IMR-90 (cell line): ENCODE measurements around the gene SCIN. TPM values are rescaled to one million over a fixed set of nuclear protein-coding genes. Genes with fewer than 3 reads are reported as not detected.

Source experiments
- ATAC-seq: fragments of 200-7000 bp; cut with Tn5 transposase; 2 replicates; pipeline ENCODE4 v1.9.1; 2020; ENCODE audit warnings: low read depth, mild to moderate bottlenecking, moderate library complexity
- BruUV-seq: library from RNA; stranded (reverse); fragments of 400-500 nt; replicated peaks from 2 replicates; lab custom pipeline; 2021; lab: Mats Ljungman, UMichigan
- CTCF ChIA-PET: fragments of 300-600 bp; formaldehyde crosslinking; extraction: SDS; loops from one replicate; lab custom pipeline; 2021; ENCODE audit warnings: antibody characterized with exemption; lab: Yijun Ruan, JAX
- POLR2A ChIA-PET: fragments of 300-600 bp; sonication (Branson Sonifier 250); formaldehyde crosslinking; loops from one replicate; lab custom pipeline; 2022; ENCODE audit warnings: antibody characterized with exemption; ENCODE audit not compliant: unreplicated experiment; lab: Charles Lee
- DNase-seq: peaks from one replicate; pipeline ENCODE4 v3.0.0; 2013
- H2AFZ ChIP-seq: replicated peaks from 2 replicates; pipeline ENCODE3; 2013; ENCODE audit warnings: low read length, mild to moderate bottlenecking; ENCODE audit not compliant: poor library complexity
- H2AK5ac ChIP-seq: 2 replicates; pipeline ENCODE4 v1.6.1; 2013; ENCODE audit warnings: low read depth, low read length, inconsistent platforms
- H2AK9ac ChIP-seq: replicated peaks from 2 replicates; pipeline ENCODE3; 2013; ENCODE audit warnings: mild to moderate bottlenecking, low read depth, low read length, moderate library complexity; ENCODE audit not compliant: poor library complexity
- H2BK120ac ChIP-seq: 2 replicates; pipeline ENCODE4 v1.6.1; 2013; ENCODE audit warnings: low read depth, low read length, inconsistent platforms
- H2BK15ac ChIP-seq: 3 replicates; pipeline ENCODE4 v1.6.1; 2013; ENCODE audit warnings: low read depth, low read length, inconsistent platforms
- H2BK20ac ChIP-seq: 2 replicates; pipeline ENCODE4 v1.6.1; 2013; ENCODE audit warnings: low read depth, mild to moderate bottlenecking, inconsistent platforms, low read length, moderate library complexity
- H2BK5ac ChIP-seq: 2 replicates; pipeline ENCODE4 v1.6.1; 2013; ENCODE audit warnings: mild to moderate bottlenecking, low read depth, low read length, inconsistent platforms; ENCODE audit not compliant: poor library complexity, severe bottlenecking
- H3K14ac ChIP-seq: replicated peaks from 2 replicates; pipeline ENCODE4 v1.6.1; 2013; ENCODE audit warnings: low read depth, low read length, inconsistent platforms
- H3K18ac ChIP-seq: 2 replicates; pipeline ENCODE4 v1.6.1; 2013; ENCODE audit warnings: low read depth, low read length, control low read depth
- H3K23ac ChIP-seq: 2 replicates; pipeline ENCODE4 v1.6.1; 2013; ENCODE audit warnings: low read depth, low read length, inconsistent platforms
- H3K27ac ChIP-seq: 2 replicates; pipeline ENCODE4 v1.5.1; 2013; ENCODE audit warnings: mild to moderate bottlenecking, control low read depth, low read length; ENCODE audit not compliant: insufficient read depth
- H3K27me3 ChIP-seq: 2 replicates; pipeline ENCODE4 v1.6.1; 2013; ENCODE audit warnings: low read length; ENCODE audit not compliant: control insufficient read depth, insufficient read depth
- H3K36me3 ChIP-seq: 2 replicates; pipeline ENCODE4 v1.6.1; 2013; ENCODE audit warnings: low read length, mixed read lengths; ENCODE audit not compliant: control insufficient read depth, insufficient read depth
- H3K4ac ChIP-seq: 2 replicates; pipeline ENCODE4 v1.6.1; 2013; ENCODE audit warnings: low read depth, low read length, inconsistent platforms
- H3K4me1 ChIP-seq: 2 replicates; pipeline ENCODE4 v1.6.1; 2013; ENCODE audit warnings: low read length, mixed read lengths; ENCODE audit not compliant: control insufficient read depth, insufficient read depth
- H3K4me2 ChIP-seq: 2 replicates; pipeline ENCODE4 v1.6.1; 2013; ENCODE audit warnings: low read depth, mild to moderate bottlenecking, control low read depth, low read length, moderate library complexity
- H3K4me3 ChIP-seq: 2 replicates; pipeline ENCODE4 v1.5.1; 2013; ENCODE audit warnings: low read depth, mild to moderate bottlenecking, control low read depth, low read length, moderate library complexity; ENCODE audit not compliant: insufficient read depth
- H3K56ac ChIP-seq: 2 replicates; pipeline ENCODE4 v1.6.1; 2013; ENCODE audit warnings: low read length, inconsistent platforms; ENCODE audit not compliant: insufficient read depth; ENCODE audit errors: extremely low read depth
- H3K79me1 ChIP-seq, 2 experiments: 2 replicates each; pipeline ENCODE4 v1.6.1; 2013; ENCODE audit warnings: low read length in 2 of 2, inconsistent platforms in 1 of 2, low read depth in 1 of 2
- H3K9ac ChIP-seq: 2 replicates; pipeline ENCODE4 v1.6.1; 2013; ENCODE audit warnings: low read depth, low read length, control low read depth
- H3K9me1 ChIP-seq: 2 replicates; pipeline ENCODE4 v1.6.1; 2013; ENCODE audit warnings: low read length, inconsistent platforms; ENCODE audit not compliant: insufficient read depth
- H3K9me3 ChIP-seq: 2 replicates; pipeline ENCODE4 v1.6.1; 2013; ENCODE audit warnings: low read length; ENCODE audit not compliant: control insufficient read depth, insufficient read depth
- H4K20me1 ChIP-seq: 2 replicates; pipeline ENCODE4 v1.6.1; 2013; ENCODE audit warnings: low read length, inconsistent platforms; ENCODE audit not compliant: insufficient read depth
- H4K5ac ChIP-seq: 2 replicates; pipeline ENCODE4 v1.6.1; 2013; ENCODE audit warnings: mild to moderate bottlenecking, low read depth, low read length, control low read depth
- H4K8ac ChIP-seq, 2 experiments: 2 replicates each; pipeline ENCODE4 v1.6.1; 2013; ENCODE audit warnings: low read depth in 2 of 2, low read length in 2 of 2, control low read depth in 1 of 2, inconsistent platforms in 1 of 2
- H4K91ac ChIP-seq: 2 replicates; pipeline ENCODE4 v1.6.1; 2013; ENCODE audit warnings: low read depth, low read length, inconsistent platforms; ENCODE audit not compliant: insufficient read depth
- BHLHE40 ChIP-seq: fragments of 150-350 bp; IDR thresholded peaks from 2 replicates; pipeline ENCODE4 v1.6.1; 2016; ENCODE audit warnings: mild to moderate bottlenecking, low read depth, low read length
- CEBPB ChIP-seq: IDR thresholded peaks from 2 replicates; pipeline ENCODE4 v1.6.1; 2012; ENCODE audit warnings: low read depth, low read length, improper control_type of control experiment
- FOS ChIP-seq: fragments of 150-350 bp; IDR thresholded peaks from 2 replicates; pipeline ENCODE4 v1.6.1; 2016; ENCODE audit warnings: low read depth, low read length
- MAFK ChIP-seq: IDR thresholded peaks from 2 replicates; pipeline ENCODE4 v1.6.1; 2012; ENCODE audit warnings: low read depth, low read length, improper control_type of control experiment
- MAZ ChIP-seq: IDR thresholded peaks from 2 replicates; pipeline ENCODE4 v1.6.1; 2012; ENCODE audit warnings: low read depth, mild to moderate bottlenecking, low read length, improper control_type of control experiment, moderate library complexity, borderline replicate concordance
- MXI1 ChIP-seq: IDR thresholded peaks from 2 replicates; pipeline ENCODE4 v1.6.1; 2012; ENCODE audit warnings: low read depth, mild to moderate bottlenecking, low read length, moderate library complexity, borderline replicate concordance
- NFE2L2 ChIP-seq: fragments of 150-350 bp; IDR thresholded peaks from 2 replicates; pipeline ENCODE4 v1.6.1; 2016; ENCODE audit warnings: low read depth, mild to moderate bottlenecking, low read length
- POLR2A ChIP-seq: IDR thresholded peaks from 2 replicates; pipeline ENCODE4 v1.6.1; 2012; ENCODE audit warnings: mild to moderate bottlenecking, low read depth, low read length
- RCOR1 ChIP-seq: IDR thresholded peaks from 2 replicates; pipeline ENCODE4 v1.6.1; 2012; ENCODE audit warnings: mild to moderate bottlenecking, low read length, improper control_type of control experiment; ENCODE audit not compliant: insufficient replicate concordance
- RFX5 ChIP-seq: IDR thresholded peaks from 2 replicates; pipeline ENCODE4 v1.8.0; 2012; ENCODE audit warnings: low read depth, mild to moderate bottlenecking, low read length, moderate library complexity
- SMC3 ChIP-seq: fragments of 150-350 bp; IDR thresholded peaks from 2 replicates; pipeline ENCODE4 v1.6.1; 2016; ENCODE audit warnings: low read depth, mild to moderate bottlenecking, antibody characterized with exemption, low read length, moderate library complexity
- WGBS, 2 experiments: methylation state at CpG; one replicate each; pipeline versions ENCODE4 v1.1.5 to v1.1.7; 2013; ENCODE audit warnings: missing lambda C conversion rate in 2 of 2; ENCODE audit not compliant: insufficient read length in 1 of 2; ENCODE audit errors: extremely low coverage in 2 of 2; 5-methylcytosine and 5-hydroxymethylcytosine counted together
- dilution Hi-C: fragments of 300-500 bp; cut with HindIII; formaldehyde crosslinking; loops from one replicate; pipeline ENCODE4 v1.14.3; 2018; ENCODE audit warnings: low sequenced_read_pairs; ENCODE audit not compliant: unreplicated experiment
- in situ Hi-C: fragments of 300-500 bp; cut with MboI; formaldehyde crosslinking; loops from 3 replicates; pipeline ENCODE4 v1.14.3; 2019; ENCODE audit warnings: low sequenced_read_pairs, inconsistent platforms, mixed read lengths
- intact Hi-C: fragments of 100-400 bp; cut with micrococcal nuclease; formaldehyde crosslinking; loops from 2 replicates; pipeline ENCODE4 v1.10.0; 2022
- polyA plus RNA-seq, 3 experiments: library from polyadenylated mRNA; depleted of rRNA; stranded (reverse); fragments of >200 nt; gene quantifications; 2 replicates each; pipeline ENCODE4 v1.2.3, GENCODE V29; 2012; ENCODE audit warnings: low replicate concordance in 1 of 3
- total RNA-seq: library from RNA; depleted of rRNA; stranded (reverse); fragments of >200 nt; gene quantifications from 2 replicates; pipeline ENCODE4 v1.2.3, GENCODE V29; 2012
- TF ChIP-seq, protein P1 (sequence below): conservative IDR thresholded peaks from 2 replicates; pipeline ENCODE4 v1.5.1; 2012; ENCODE audit warnings: mild to moderate bottlenecking, low read depth, low read length, improper control_type of control experiment
- TF ChIP-seq, protein P2 (sequence below): fragments of 150-350 bp; IDR thresholded peaks from 2 replicates; pipeline ENCODE4 v1.6.1; 2016; ENCODE audit warnings: low read depth, mild to moderate bottlenecking, low read length, moderate library complexity, borderline replicate concordance
- TF ChIP-seq, protein P3 (sequence below): fragments of 150-350 bp; IDR thresholded peaks from 2 replicates; pipeline ENCODE4 v1.6.1; 2017; ENCODE audit warnings: mild to moderate bottlenecking, antibody characterized with exemption, low read length, low read depth

Gene SCIN
- total and polyA plus RNA-seq, 2 of the 4 experiments (the other 2 are of a cell fraction) = under 0.01 to 0.05 TPM

DNA sequence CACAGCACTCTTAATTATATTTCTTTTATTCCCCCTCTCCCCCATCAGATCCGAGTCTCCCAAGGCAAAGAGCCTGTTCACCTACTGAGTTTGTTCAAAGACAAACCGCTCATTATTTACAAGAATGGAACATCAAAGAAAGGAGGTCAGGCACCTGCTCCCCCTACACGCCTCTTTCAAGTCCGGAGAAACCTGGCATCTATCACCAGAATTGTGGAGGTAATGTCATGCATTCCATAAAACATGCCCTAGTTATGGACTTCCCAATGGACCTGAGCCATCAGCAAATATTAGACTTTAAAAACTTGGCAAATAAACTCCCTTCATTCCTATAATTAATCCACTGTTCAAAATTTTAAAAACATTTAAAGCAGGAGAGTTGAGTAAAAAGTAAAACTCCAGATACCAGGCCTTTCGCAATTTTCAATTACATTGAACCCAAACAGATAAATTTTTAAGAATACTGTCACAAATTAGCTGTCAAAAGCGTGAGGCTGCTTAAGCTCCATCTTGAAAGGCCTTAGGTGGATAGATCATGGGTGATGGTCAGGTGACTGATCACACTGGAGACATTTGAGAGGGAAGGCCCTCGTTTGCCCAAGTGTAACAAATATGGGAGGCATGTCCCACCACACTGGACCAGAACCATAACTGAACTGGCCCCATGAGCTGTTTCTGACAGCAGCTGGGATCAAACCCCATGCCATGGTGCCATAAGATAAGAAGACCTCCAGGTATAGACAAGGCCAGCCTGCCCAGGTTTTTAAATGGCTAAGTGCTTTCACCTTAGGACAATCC lies 70.0 kb downstream of the SCIN start:
- H3K9ac ChIP-seq = no peak overlapping the region
- no peak overlapping the region for H3K4me2 ChIP-seq
- no peak overlapping the region for H3K14ac ChIP-seq
- peaks cover 4% of the 10 kb centered on the region; the same call in 1 of the 2 replicates for H3K9me1 ChIP-seq
- H3K4me1 ChIP-seq = peaks cover 3% of the 10 kb centered on the region; the same call in 1 of the 2 replicates
- H2BK5ac ChIP-seq = no peak overlapping the region
- DNase-seq (no peak), ATAC-seq (no peak)
- H3K18ac ChIP-seq = no peak overlapping the region
- no peak overlapping the region for H4K91ac ChIP-seq
- H3K27me3 ChIP-seq = no peaks in the 10 kb centered on the region; the same call in 1 of the 2 replicates
- 0 out of 2 replicates have a peak overlapping the region, but pooled peaks have one; percentile 19 for H2BK120ac ChIP-seq
- H3K27ac ChIP-seq = no peak overlapping the region
- no TSS peak for BruUV-seq
- H4K8ac ChIP-seq = no peak overlapping the region
- no peak overlapping the region for H2BK20ac ChIP-seq
- H3K56ac ChIP-seq = no peak overlapping the region
- H3K79me1 ChIP-seq = no peaks in the 10 kb centered on the region
- POLR2A ChIA-PET = interaction anchor here (0.6 kb wide), 1 partner anchor 898 kb away, joined by 5 read pairs; no protein-coding TSS in a partner anchor
- H3K9me3 ChIP-seq = no peaks in the 10 kb centered on the region
- CTCF ChIA-PET = interaction anchor here (0.9 kb wide), 1 partner anchor 46 kb away, joined by 3 read pairs; no protein-coding TSS in a partner anchor
- H3K4ac ChIP-seq = no peak overlapping the region
- dilution Hi-C loops (no loop called here), intact Hi-C loops (no loop called here), in situ Hi-C loops (loop anchor here (5.0 kb wide), 1 partner anchor 622 kb away; no protein-coding TSS in a partner anchor)
- H2AFZ ChIP-seq = no peak overlapping the region
- no peaks in the 10 kb centered on the region for H3K36me3 ChIP-seq
- H3K4me3 ChIP-seq = no peak overlapping the region
- 0 out of 2 replicates have a peak overlapping the region, but pooled peaks have one; percentile 46 for H2AK5ac ChIP-seq
- H3K23ac ChIP-seq = no peak overlapping the region
- no peak overlapping the region for H2BK15ac ChIP-seq
- no peak overlapping the region for H4K5ac ChIP-seq
- H4K20me1 ChIP-seq = no peaks in the 10 kb centered on the region
- no peak overlapping the region for H2AK9ac ChIP-seq
- WGBS, 2 experiments = no CpG with 5 or more reads among the region's 7 CpGs
- TF ChIP-seq, protein P1, sequence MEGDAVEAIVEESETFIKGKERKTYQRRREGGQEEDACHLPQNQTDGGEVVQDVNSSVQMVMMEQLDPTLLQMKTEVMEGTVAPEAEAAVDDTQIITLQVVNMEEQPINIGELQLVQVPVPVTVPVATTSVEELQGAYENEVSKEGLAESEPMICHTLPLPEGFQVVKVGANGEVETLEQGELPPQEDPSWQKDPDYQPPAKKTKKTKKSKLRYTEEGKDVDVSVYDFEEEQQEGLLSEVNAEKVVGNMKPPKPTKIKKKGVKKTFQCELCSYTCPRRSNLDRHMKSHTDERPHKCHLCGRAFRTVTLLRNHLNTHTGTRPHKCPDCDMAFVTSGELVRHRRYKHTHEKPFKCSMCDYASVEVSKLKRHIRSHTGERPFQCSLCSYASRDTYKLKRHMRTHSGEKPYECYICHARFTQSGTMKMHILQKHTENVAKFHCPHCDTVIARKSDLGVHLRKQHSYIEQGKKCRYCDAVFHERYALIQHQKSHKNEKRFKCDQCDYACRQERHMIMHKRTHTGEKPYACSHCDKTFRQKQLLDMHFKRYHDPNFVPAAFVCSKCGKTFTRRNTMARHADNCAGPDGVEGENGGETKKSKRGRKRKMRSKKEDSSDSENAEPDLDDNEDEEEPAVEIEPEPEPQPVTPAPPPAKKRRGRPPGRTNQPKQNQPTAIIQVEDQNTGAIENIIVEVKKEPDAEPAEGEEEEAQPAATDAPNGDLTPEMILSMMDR = no peak
- TF ChIP-seq SMC3 = no peak
- TF ChIP-seq MAZ = no peak
- TF ChIP-seq, protein P2, sequence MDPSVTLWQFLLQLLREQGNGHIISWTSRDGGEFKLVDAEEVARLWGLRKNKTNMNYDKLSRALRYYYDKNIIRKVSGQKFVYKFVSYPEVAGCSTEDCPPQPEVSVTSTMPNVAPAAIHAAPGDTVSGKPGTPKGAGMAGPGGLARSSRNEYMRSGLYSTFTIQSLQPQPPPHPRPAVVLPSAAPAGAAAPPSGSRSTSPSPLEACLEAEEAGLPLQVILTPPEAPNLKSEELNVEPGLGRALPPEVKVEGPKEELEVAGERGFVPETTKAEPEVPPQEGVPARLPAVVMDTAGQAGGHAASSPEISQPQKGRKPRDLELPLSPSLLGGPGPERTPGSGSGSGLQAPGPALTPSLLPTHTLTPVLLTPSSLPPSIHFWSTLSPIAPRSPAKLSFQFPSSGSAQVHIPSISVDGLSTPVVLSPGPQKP = no peak
- TF ChIP-seq CEBPB = no peak
- TF ChIP-seq MAFK = no peak
- TF ChIP-seq MXI1 = no peak
- no peak for TF ChIP-seq BHLHE40
- no peak for TF ChIP-seq POLR2A
- TF ChIP-seq, protein P3, sequence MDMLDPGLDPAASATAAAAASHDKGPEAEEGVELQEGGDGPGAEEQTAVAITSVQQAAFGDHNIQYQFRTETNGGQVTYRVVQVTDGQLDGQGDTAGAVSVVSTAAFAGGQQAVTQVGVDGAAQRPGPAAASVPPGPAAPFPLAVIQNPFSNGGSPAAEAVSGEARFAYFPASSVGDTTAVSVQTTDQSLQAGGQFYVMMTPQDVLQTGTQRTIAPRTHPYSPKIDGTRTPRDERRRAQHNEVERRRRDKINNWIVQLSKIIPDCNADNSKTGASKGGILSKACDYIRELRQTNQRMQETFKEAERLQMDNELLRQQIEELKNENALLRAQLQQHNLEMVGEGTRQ = no peak
- TF ChIP-seq NFE2L2 = no peak
- no peak for TF ChIP-seq FOS
- no peak for TF ChIP-seq RFX5
- no peak for TF ChIP-seq RCOR1
